Hepatocyte (in vitro differentiated cells): ENCODE results near the gene CPLX1.

Experiments
- EZH2 ChIP-seq: fragments of 200-600 bp; sonication (generic); IDR thresholded peaks from 2 replicates; pipeline ENCODE4 v1.6.1; 2016; ENCODE audit warnings: antibody characterized with exemption, mild to moderate bottlenecking, borderline replicate concordance
- EZH2phosphoT487 ChIP-seq: fragments of 200-600 bp; sonication (generic); IDR thresholded peaks from one replicate; pipeline ENCODE4 v1.6.1; 2018; ENCODE audit warnings: antibody characterized with exemption, mild to moderate bottlenecking, low read depth, moderate library complexity; ENCODE audit not compliant: unreplicated experiment, severe bottlenecking
- TF ChIP-seq, protein P1 (sequence below): fragments of 200-600 bp; sonication (generic); IDR thresholded peaks from 2 replicates; pipeline ENCODE4 v1.5.1; 2016; ENCODE audit warnings: antibody characterized with exemption, mild to moderate bottlenecking; ENCODE audit not compliant: poor library complexity

DNA sequence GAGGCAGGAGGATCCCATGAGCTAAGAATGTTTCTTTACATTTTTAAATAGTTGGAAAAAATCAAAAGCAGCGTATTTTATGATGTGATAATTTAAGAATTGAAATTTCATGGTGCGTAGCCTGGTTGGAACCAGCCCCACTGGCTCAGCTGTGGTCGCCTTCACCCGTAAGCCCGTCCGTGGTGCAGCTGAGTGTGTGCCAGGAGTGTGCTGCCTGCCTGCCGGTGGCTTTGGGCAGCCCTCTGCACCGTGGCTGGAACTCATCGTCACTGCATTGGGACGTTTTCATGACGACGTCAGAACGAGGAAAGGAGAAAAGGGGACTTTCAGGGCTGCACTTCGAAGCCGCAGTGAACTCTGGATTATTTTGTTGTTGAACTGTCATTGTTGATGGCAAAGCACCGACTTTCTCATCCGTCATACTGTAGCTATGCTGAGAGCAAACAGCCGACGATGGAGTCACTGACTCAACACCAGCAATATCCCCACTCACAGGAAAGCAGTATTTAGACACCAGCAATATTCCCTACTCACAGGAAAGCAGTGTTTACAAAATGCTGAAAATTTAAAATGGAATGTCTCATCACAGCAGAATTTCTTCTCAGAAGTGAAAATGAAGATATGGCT is 85.2 kb downstream of the CPLX1 start:
- TF ChIP-seq, protein P1, sequence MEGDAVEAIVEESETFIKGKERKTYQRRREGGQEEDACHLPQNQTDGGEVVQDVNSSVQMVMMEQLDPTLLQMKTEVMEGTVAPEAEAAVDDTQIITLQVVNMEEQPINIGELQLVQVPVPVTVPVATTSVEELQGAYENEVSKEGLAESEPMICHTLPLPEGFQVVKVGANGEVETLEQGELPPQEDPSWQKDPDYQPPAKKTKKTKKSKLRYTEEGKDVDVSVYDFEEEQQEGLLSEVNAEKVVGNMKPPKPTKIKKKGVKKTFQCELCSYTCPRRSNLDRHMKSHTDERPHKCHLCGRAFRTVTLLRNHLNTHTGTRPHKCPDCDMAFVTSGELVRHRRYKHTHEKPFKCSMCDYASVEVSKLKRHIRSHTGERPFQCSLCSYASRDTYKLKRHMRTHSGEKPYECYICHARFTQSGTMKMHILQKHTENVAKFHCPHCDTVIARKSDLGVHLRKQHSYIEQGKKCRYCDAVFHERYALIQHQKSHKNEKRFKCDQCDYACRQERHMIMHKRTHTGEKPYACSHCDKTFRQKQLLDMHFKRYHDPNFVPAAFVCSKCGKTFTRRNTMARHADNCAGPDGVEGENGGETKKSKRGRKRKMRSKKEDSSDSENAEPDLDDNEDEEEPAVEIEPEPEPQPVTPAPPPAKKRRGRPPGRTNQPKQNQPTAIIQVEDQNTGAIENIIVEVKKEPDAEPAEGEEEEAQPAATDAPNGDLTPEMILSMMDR = no peak
- TF ChIP-seq EZH2 (no peak), EZH2phosphoT487 (no peak)
